Body of pancreas (tissue), 4 donors: ENCODE measurements around the gene HSD17B4. TPM values are rescaled to one million over a fixed set of nuclear protein-coding genes. Genes with fewer than 3 reads are reported as not detected.

ENCODE experiments used
- ATAC-seq: fragments of 150-250 bp; one replicate; pipeline ENCODE4 v1.9.1; 2016
- DNase-seq, 4 donors: peaks; one replicate each; pipeline ENCODE4 v3.0.0-alpha.2; 2019
- H3K27ac ChIP-seq, 4 donors: fragments of 200-600 bp; sonication (generic); 1 replicate in 3 of 4; 2 replicates in 1 of 4; pipeline versions ENCODE4 v1.5.1 to v1.6.1; 2016 to 2019; ENCODE audit warnings: mild to moderate bottlenecking in 1 of 4, mixed read lengths in 1 of 4, moderate library complexity in 1 of 4
- H3K27me3 ChIP-seq, 2 donors: fragments of 200-600 bp; sonication (generic); one replicate each; pipeline ENCODE4 v1.6.0; 2016; ENCODE audit warnings: mild to moderate bottlenecking in 1 of 2
- H3K36me3 ChIP-seq, 2 donors: fragments of 200-600 bp; sonication (generic); replicated peaks in 1 of 2; 2 replicates each; pipeline ENCODE4 v1.5.1; 2016; ENCODE audit warnings: low read depth in 2 of 2; ENCODE audit not compliant: insufficient read depth in 1 of 2
- H3K4me1 ChIP-seq: fragments of 200-600 bp; sonication (generic); one replicate; pipeline ENCODE4 v1.6.0; 2016
- H3K4me3 ChIP-seq, 2 donors: fragments of 200-600 bp; sonication (generic); 1 replicate in 1 of 2; 2 replicates in 1 of 2; pipeline ENCODE4 v1.5.1; 2016 to 2019
- H3K9me3 ChIP-seq, 3 donors: fragments of 200-600 bp; sonication (generic); 1 replicate in 2 of 3; 2 replicates in 1 of 3; pipeline ENCODE4 v1.5.1; 2016
- POLR2A ChIP-seq, 3 donors: fragments of 450-650 bp; IDR thresholded peaks; one replicate each; pipeline ENCODE4 v1.6.1; 2016; ENCODE audit warnings: antibody characterized with exemption in 3 of 3, mild to moderate bottlenecking in 2 of 3
- WGBS, 2 donors: methylation state at CpG; one replicate each; pipeline ENCODE4 v1.1.5; 2017; 5-methylcytosine and 5-hydroxymethylcytosine counted together
- intact Hi-C: fragments of 100-400 bp; cut with DNase I; formaldehyde crosslinking; loops from one replicate; pipeline ENCODE4 v1.15.1; 2023
- total RNA-seq, 2 donors: library from RNA; depleted of rRNA; stranded (reverse); fragments of >200 nt; gene quantifications; one replicate each; pipeline ENCODE4 v1.1.0, GENCODE V29; 2016
- TF ChIP-seq, protein P1 (sequence below), 7 experiments: fragments of 450-650 bp in 4 of 7; fragments of 200-600 bp in 3 of 7; sonication (generic) in 3 of 7; IDR thresholded peaks; one replicate each; pipeline ENCODE4 v1.5.1; 2016 to 2019; ENCODE audit warnings: antibody characterized with exemption in 7 of 7

HSD17B4 gene, protein sequence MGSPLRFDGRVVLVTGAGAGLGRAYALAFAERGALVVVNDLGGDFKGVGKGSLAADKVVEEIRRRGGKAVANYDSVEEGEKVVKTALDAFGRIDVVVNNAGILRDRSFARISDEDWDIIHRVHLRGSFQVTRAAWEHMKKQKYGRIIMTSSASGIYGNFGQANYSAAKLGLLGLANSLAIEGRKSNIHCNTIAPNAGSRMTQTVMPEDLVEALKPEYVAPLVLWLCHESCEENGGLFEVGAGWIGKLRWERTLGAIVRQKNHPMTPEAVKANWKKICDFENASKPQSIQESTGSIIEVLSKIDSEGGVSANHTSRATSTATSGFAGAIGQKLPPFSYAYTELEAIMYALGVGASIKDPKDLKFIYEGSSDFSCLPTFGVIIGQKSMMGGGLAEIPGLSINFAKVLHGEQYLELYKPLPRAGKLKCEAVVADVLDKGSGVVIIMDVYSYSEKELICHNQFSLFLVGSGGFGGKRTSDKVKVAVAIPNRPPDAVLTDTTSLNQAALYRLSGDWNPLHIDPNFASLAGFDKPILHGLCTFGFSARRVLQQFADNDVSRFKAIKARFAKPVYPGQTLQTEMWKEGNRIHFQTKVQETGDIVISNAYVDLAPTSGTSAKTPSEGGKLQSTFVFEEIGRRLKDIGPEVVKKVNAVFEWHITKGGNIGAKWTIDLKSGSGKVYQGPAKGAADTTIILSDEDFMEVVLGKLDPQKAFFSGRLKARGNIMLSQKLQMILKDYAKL
- total RNA-seq: 10 to 100 TPM; 97.2 to 98.6 TPM

DNA sequence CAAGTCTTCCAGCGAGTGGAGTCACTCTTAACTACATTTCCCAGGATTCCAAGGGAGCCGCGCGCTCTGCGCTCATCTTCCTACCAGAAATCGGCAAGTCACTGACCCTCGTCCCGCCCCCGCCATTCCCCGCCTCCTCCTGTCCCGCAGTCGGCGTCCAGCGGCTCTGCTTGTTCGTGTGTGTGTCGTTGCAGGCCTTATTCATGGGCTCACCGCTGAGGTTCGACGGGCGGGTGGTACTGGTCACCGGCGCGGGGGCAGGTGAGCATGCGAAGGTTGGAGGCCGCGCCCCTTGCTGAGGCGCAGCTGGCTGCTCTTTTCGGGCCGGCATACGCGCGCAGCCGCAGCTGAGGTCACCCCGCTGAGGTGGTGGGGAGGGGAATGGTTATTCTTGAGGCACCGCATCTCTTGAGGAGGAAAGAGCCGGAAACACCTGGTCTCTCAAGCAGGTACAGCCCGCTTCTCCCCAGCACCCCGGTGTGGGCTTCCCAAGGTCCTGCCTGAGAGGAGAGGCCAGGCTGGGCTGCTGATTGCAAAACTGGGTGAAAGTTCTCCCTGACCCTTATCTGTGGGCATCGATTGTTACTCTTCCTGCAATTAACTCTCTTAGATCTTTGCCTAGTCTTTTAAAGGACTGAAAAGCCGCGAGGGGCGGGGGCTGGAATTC is at the start of gene HSD17B4:
Gene HSD17B4 (plus strand): TSS at position 125 of the 667 bp plus-strand sequence. CDS start 79 bp downstream, at position 204.
- H3K27ac ChIP-seq: peak within 1 kb of the TSS; percentile 76 to 98 (median 98)
- no peaks in the 10 kb centered on the region for H3K27me3 ChIP-seq
- H3K9me3 ChIP-seq: peaks cover 0 to 9% (median 0%) of the 10 kb centered on the region in 3 donors
- peak within 1 kb of the TSS; percentile 71 to 84 for H3K4me3 ChIP-seq
- TF ChIP-seq, protein P1, sequence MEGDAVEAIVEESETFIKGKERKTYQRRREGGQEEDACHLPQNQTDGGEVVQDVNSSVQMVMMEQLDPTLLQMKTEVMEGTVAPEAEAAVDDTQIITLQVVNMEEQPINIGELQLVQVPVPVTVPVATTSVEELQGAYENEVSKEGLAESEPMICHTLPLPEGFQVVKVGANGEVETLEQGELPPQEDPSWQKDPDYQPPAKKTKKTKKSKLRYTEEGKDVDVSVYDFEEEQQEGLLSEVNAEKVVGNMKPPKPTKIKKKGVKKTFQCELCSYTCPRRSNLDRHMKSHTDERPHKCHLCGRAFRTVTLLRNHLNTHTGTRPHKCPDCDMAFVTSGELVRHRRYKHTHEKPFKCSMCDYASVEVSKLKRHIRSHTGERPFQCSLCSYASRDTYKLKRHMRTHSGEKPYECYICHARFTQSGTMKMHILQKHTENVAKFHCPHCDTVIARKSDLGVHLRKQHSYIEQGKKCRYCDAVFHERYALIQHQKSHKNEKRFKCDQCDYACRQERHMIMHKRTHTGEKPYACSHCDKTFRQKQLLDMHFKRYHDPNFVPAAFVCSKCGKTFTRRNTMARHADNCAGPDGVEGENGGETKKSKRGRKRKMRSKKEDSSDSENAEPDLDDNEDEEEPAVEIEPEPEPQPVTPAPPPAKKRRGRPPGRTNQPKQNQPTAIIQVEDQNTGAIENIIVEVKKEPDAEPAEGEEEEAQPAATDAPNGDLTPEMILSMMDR (IDR thresholded peaks at IDR 0.05): no peak
- peak; percentile 79 to 91 (median 88) for TF ChIP-seq POLR2A (IDR thresholded peaks at IDR 0.05)
- no peaks in the 10 kb centered on the region for H3K36me3 ChIP-seq
- 0 to 1% methylated on average over 24 to 42 of the region's 42 CpGs for WGBS, 2 donors
- intact Hi-C loops: no loop called here
- H3K4me1 ChIP-seq: peaks cover 20% of the 10 kb centered on the region
- peak; percentile 95 for ATAC-seq
- DNase-seq: peak; percentile 91 to 93 (median 92)

DNA sequence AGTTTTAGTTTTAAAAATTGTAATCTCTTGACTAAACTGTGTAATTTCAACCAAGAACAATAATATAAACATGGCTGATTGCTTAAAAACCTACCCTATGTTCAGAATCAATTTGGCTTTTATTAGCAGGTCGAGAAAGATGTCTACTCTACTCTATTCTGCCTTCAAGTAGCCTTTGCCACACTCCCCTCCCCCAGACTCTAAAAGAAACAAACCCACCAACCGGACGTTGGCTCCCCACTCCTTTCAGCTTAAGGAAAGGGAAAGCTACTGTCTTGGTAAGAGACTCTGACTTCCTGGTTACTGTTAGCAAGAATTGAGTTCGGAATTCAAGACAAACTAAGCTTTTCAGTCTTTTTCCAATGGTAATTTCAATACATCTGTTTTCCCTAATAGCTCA is 49.7 kb upstream of the HSD17B4 start:
- intact Hi-C loops: no loop called here
- Histone ChIP-seq H3K9me3 (no peaks in the 10 kb centered on the region), H3K4me3 (no peak overlapping the region), H3K36me3 (no peaks in the 10 kb centered on the region), H3K27ac (no peak overlapping the region), H3K4me1 (peaks cover 9% of the 10 kb centered on the region), H3K27me3 (no peaks in the 10 kb centered on the region)
- no peak for DNase-seq
- ATAC-seq: no peak
- WGBS, 2 donors: 78 to 80% methylated on average over 4 of the region's 4 CpGs
- no peak for TF ChIP-seq POLR2A (IDR thresholded peaks at IDR 0.05)
- TF ChIP-seq, protein P1 (IDR thresholded peaks at IDR 0.05): no peak

DNA sequence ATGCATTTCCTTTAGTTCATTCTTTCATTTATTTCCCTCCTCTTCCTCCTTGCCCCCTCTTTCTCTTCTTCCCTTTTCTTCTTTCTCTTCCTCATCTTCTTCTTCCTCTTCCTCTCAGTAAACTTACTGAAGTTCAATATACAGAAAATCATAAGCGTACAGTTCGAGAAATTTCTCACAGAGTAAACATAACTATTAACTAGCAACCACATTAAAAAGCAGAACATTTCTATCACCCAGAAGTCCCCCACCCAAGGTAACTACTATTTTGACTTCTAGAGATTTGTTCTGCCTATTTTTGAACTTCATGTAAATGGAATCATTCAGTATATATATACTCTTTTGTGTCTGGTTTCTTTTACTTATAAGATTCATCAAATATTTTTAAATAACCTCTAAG is 48.3 kb upstream of the HSD17B4 start:
- TF ChIP-seq, protein P1 (IDR thresholded peaks at IDR 0.05): no peak
- no peak for TF ChIP-seq POLR2A (IDR thresholded peaks at IDR 0.05)
- H3K4me3 ChIP-seq: no peak overlapping the region
- intact Hi-C loops: no loop called here

DNA sequence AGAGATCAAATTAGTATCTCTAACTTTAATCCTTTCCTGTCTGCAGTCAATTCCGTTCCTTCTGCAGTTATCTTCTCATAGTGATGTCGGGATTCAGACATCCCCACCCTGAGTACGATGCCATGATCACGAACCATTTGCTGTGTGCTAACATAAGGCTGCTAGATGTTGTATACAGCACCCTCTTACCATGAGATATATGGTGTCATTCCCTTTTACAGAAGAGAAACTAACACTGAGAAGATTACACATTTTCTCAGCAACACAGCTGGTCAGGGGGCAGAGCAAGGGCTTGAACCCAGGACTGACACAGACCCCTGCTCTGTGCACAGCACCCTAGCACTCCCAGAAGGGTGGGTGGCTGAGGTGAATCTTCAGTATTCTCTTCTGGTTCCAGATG is 46.9 kb upstream of the HSD17B4 start:
- intact Hi-C loops: no loop called here
- TF ChIP-seq POLR2A (IDR thresholded peaks at IDR 0.05): no peak
- TF ChIP-seq, protein P1 (IDR thresholded peaks at IDR 0.05): no peak
- 61 to 72% methylated on average over 4 of the region's 4 CpGs for WGBS, 2 donors

More for the DNA sequence above, 48.3 kb upstream of the HSD17B4 start:
- Histone ChIP-seq H3K27ac (no peak overlapping the region), H3K9me3 (no peaks in the 10 kb centered on the region), H3K27me3 (no peaks in the 10 kb centered on the region), H3K4me1 (peaks cover 5% of the 10 kb centered on the region), H3K36me3 (no peaks in the 10 kb centered on the region)
- ATAC-seq (no peak), DNase-seq (no peak)
- WGBS, 2 donors: 75 to 76% methylated on average over 2 of the region's 2 CpGs

More for the DNA sequence above, 46.9 kb upstream of the HSD17B4 start:
- Histone ChIP-seq H3K36me3 (no peaks in the 10 kb centered on the region), H3K4me3 (no peak overlapping the region), H3K27ac (no peak overlapping the region), H3K4me1 (no peaks in the 10 kb centered on the region), H3K9me3 (no peaks in the 10 kb centered on the region), H3K27me3 (no peaks in the 10 kb centered on the region)
- ATAC-seq (no peak), DNase-seq (no peak)
